CD4-positive, alpha-beta T cell treated with Interleukin-2 at 100 ng/mL for 4 hours (primary cell): ENCODE results near the gene BTNL9.
"Not testable (repeated sequence)": the region's sequence is repeated elsewhere in the genome, so short reads cannot be mapped to it uniquely, and the experiment has no call there.

ENCODE experiments used
- DNase-seq: peaks from one replicate; pipeline ENCODE4 v3.0.0-alpha.2; 2020; ENCODE audit warnings: low spot score

The BTNL9 gene

DNA sequence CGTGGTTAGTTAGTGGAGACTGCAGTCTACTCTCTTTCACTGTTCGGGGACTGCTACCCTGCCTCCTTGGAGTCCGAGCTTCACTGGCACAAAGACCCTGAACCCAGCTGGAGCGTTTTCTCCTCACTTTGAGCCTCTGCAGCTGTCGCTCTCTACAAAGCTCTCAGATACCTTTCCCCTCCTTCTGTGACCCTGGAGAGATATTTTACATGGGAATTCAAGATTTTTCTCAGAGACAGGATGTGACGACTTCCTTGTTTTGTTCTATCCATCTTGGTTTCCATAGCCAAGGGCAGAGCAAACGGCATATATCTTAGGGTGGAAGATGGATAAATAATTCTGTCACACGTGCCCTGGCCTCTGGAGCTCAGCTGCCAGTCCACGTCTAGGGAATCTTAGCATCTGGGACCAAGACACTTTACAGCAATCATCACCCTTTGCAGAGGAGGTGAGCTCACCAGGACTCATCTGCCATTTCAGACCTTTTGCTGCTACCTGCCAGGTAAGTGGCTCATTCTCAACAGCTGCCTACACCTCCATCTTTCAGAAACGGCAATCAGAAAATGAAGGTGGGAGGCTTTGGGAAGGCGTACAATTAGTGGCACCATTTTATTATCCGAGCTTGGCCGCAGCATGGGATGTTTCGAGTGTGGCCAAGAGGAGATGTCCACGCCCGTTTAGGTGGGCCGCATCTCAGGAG lies at the start of gene BTNL9:
BTNL9 (plus strand) TSS at position 336 of the 700 bp plus-strand sequence. CDS start 5,224 bp downstream, outside the sequence.
- no peak for DNase-seq

DNA sequence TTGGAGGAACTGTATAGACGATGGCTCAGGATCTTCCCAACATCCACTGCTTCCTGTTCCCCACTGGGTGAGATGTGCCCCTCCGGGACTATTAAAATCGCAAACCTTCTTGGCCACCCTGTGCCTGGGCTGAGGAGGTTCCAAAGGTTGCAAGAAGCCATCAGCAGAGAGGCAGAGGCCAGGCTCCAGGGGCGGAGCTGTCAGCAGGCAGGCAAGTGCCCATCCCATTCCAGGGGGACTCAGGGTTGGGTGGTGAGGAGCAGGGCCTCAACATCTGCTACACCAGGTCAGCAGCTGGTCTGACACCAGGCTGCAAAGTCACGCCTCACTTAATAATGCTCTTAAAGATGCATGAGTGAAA lies 49.2 kb upstream of the BTNL9 start:
- no peak for DNase-seq

DNA sequence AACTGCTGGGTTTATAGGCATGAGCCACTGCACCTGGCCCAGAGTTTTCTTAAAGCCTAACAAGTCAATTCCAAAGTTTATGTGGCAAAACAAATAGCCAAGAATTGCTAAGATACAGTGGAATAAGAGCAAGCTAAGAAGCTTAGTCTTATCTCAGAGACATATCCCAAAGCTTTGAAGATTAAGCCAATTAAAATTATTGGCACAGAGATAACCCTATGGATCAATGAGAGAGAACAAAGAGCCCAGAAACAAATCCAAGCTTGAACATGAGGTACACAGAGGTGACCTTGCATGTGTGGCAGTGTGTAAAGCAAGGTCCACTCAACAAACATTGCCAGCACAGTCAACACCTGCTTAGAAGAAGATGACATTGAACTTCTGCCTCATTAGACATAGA lies 38.1 kb upstream of the BTNL9 start:
- no peak for DNase-seq

DNA sequence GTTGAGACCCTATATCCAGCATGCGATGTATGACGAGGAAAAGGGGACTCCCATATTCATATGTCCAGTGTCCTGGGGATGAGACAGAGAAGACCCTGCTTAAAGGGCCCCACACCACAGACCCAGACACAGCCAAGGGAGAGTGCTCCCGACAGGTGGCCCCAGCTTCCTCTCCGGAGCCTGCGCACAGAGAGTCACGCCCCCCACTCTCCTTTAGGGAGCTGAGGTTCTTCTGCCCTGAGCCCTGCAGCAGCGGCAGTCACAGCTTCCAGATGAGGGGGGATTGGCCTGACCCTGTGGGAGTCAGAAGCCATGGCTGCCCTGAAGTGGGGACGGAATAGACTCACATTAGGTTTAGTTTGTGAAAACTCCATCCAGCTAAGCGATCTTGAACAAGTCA lies 34.3 kb upstream of the BTNL9 start:
- no peak for DNase-seq

DNA sequence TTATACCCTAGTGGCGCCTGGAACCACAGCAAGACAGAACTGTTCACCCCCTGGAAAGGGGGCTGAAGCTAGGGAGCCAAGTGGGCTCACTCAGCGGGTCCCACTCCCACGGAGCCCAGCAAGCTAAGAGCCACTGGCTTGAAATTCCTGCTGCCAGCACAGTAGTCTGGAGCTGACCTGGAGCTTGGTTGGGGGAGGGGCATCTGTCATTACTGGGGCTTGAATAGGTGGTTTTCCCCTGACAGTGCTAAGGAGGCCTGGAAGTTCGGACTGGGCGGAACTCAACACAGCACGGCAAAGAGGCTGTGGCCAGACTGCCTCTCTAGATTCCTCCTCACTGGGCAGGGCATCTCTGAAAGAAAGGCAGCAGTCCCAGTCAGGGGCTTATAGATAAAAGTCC lies 31.9 kb upstream of the BTNL9 start:
- no peak for DNase-seq

DNA sequence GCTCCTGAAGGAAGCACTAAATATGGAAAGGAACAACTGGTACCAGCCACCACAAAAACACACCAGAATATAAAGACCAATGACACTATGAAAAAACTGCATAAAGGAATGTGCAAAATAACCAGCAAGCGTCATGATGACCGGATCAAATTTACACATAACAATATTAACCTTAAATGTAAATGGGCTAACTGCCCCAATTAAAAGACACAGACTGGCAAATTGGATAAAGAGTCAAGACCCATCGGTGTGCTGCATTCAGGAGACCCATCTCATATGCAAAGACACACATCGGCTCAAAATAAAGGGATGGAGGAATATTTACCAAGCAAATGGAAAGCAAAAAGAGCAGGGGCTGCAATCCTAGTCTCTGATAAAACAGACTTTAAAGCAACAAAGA lies 30.0 kb upstream of the BTNL9 start:
- DNase-seq = not testable (repeated sequence)

DNA sequence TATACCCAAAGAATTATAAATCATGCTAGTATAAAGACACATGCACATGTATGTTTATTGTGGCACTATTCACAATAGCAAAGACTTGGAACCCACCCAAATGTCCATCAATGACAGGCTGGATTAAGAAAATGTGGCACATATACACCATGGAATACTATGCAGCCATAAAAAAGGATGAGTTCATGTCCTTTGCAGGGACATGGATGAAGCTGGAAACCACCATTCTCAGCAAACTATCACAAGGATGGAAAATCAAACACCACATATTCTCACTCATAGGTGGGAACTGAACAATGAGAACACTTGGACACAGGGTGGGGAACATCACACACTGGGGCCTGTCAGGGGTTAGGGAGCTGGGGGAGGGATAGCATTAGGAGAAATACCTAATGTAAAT lies 25.4 kb upstream of the BTNL9 start:
- not testable (repeated sequence) for DNase-seq

DNA sequence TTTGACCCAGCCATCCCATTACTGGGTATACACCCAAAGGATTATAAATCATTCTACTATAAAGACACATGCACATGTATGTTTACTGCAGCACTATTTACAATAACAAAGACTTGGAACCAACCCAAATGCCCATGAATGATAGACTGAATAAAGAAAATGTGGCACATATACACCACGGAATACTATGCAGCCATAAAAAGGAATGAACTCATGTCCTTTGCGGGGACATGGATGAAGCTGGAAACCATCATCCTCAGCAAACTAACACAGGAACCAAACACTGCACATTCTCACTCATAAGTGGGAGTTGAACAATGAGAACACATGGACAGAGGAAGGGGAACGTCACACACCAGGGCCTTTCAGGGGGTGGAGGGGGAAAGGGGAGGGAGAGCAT lies 22.6 kb upstream of the BTNL9 start:
- DNase-seq = not testable (repeated sequence)

DNA sequence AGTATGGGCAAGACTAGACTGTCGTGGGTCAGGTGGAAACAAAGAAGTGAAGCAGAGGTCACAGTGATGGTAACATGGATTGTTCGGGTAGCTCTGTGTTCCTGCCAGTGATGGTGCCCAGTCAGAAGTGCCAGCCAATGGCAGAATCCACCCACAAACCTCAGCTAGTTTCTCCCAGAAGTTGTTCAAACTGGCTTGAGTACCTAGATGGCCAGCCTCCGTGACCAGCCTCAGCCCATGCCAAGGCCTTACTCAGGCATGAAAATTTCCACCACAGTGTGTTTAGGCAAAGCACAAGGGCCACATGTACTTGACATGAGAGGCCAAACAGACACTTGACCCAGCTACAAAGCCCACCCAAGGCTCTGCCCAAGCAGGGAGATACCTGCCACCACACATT lies 19.4 kb upstream of the BTNL9 start:
- DNase-seq = no peak

DNA sequence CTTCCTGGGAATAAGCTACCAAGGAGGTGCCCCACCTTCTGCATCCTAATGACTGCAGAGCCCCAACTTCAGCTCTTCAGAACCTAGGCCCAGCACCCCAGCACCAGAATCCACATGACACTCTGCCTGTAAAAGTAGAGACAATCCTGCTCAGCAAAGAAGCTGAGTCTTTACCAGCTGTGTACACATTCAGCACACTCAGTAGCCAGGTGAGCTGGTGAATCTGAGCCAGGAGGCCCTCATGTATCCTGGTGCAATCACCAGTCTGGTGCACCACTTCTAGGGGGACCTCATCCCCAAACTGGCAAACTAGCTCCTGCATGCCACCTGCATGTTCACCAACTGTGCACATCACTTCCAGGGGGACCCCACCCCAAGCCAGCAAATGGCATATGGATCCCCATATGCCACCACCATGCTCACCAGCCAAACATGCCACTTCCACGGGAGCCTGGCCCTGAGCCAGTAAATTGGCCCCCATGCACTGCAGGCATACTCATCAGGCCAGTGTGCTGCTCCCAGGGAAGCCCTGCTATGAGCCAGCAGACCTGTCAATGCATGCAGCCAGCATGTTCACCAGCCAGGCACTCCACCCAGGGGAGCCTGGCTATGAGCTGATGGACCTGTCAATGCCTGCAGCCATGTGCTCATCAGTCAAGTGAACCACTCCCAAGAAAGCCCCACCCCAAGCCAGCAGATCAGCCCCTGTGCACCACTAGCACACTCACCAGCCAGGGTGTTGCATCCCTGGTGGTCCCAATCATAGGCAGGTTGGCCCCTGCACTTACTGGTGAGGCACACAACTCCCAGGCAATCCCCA lies 15.6 kb upstream of the BTNL9 start:
- DNase-seq = no peak

DNA sequence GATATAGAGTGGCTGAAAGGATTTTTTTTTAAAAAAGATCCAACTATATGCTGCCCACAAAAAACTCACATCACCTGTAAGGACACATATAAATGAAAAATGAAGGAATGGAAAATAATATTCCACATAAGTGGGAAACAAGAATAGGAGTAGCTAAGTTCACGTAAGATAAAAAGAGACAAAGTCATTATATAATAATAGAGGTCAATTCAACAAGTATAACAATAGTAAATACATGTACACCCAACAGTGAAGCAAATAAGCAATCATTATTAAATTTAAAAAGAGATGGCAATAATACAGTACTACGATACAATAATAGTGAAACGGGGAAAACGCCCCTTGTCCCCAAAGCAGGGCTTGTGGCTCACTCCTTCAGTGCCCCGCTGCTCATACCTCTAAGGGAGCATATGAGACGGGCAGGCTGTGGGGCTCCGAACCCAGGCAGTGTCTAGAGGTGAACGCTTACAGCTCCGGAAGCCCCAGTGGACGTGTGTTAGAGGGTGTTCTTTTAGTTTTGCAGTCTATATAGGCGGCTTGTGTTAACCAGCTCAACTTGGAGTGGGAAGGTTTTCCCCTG lies 12.5 kb upstream of the BTNL9 start:
- no peak for DNase-seq

DNA sequence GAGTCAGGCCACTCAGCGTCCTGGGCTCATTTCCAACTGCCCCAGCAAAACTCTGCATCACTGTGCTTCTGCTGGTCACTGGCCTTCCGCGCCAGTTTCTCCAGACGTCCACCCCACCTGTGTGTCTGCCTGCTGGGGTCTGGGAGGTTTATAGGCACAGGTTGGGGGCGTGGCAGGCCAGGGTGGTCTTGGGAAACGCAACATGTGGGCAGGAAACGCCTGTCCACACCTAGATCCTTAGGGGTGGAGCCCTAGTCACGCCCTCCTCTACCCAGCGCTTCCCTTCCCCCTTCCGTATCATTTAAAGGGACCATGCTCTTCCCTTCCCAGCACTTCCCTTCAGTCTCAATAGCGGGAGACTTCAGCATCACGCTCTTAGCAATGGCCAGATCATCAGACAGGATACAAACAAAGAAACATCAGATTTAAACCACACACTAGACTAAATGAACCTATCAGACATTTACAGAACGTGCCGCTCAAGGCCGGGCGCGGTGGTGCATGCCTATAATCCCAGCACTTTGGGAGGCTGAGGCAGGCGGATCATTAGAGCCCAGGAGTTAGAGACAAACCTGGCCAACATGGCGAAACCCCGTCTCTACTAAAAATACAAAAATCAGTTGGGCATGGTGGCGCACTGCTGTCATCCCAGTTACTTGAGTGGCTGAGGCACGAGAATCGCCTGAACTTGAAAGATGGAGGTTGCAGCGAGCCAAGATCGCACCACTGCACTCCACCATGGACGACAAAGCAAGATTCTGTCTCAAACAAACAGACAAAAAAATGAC lies 11.8 kb upstream of the BTNL9 start:
- no peak for DNase-seq

DNA sequence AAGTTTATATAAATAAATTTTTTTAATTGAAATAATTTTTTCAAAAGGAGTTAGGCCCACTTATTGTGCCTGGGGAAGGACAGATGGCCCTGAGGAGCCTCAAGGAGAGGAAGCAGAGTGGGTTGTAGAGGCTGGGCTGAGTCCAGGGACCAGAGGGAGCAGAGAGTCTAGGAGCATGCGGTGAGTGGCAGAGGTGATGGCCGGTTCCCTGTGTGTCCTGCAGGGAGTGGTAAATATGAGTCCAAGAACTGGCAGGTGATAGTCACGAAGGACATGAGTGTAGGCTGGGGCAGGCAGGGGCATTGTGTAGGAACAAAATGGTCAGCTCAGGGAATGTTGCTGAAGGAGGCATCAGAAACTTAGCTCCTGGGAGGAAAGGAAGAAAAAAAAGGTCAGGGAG lies 8.3 kb upstream of the BTNL9 start:
- DNase-seq = no peak

DNA sequence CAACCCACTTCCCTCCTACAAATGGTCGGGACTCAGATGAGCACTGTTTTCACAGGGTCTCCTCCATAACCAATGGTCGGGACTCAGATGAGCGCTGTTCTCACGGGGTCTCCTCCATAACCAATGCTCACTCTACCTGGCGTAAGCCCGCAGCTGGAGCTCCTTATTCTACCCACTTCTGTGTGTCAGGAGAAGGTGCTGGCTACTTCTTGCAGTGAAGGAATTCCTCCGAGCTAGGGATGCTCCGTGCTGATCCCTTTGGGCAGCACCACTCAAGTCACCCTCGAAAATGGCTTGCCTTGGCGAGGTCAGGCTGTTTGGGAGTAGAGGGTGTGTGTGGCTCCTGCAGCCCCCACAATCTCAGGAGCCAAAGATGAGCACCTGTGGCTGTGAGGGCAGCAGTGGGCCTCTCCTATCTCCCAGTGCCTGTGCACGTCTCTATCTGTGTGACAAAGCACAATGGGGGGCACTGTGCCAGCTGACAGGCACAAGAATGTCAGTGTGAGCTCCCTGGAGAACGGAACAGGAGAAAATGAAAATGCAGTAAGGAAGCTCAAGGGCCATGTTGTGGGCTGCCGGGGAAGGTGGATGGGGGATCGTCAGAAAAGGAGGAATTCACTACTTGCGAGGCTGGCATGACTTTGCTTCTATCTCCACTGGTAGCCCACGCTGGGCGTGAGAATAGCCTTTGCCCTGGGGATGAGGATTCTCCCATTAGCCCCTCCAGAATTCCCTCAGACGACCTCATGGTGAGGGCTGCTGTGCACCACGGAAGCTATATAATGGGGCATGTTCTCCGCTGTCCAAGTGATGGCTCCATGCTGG lies 3.9 kb upstream of the BTNL9 start:
- no peak for DNase-seq

DNA sequence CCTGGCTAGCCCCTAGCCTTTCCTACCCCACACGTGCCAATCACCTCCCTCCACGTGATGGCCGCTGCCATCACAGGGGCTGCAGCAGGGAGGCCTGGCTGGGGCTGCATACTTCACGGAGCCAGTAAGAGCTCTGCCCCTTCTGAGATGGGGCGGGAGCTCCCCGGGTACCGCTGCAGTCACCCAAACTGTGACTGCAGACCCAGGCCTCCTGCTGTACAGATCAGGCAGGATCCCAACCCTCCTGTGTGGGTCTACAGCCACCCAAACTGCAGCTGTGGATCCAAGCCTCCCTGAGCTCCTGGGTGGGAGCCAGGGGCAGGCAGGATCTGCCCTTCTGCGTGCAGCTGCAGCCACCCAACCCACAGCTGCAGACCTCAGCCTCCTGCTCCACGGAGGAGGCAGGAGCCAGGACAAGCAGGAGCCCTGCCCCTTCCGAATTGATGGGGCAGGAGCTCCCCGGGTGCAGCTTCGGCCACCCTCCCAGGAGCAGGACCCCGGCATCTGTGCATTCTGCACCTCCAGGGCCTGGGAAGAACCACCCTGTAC lies 3.2 kb upstream of the BTNL9 start:
- DNase-seq = no peak

DNA sequence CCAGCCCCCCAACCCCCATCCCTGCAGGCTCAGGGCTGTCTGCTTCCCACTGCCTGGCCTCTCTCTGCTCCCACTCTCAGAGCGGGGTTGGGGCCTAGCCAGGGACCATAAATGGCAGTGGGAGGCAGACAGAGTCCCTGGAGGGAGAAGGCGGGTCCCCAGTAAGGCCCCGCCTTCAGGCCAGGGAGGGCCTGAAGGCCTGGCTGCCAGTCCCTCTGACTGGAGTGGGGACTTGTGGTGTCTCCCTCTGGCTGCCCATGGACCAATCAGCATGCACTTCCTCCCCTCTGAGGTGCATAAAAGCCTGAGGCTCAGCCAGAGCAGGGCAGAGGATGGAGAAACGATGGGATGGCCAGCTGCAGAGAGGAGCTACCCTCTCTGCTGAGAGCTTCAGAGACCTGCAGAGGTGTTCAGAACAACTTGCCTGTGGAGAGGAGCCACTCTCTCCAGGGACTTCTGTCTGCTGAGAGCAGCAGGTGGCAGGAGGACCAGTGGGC lies 2.7 kb upstream of the BTNL9 start:
- DNase-seq = no peak

DNA sequence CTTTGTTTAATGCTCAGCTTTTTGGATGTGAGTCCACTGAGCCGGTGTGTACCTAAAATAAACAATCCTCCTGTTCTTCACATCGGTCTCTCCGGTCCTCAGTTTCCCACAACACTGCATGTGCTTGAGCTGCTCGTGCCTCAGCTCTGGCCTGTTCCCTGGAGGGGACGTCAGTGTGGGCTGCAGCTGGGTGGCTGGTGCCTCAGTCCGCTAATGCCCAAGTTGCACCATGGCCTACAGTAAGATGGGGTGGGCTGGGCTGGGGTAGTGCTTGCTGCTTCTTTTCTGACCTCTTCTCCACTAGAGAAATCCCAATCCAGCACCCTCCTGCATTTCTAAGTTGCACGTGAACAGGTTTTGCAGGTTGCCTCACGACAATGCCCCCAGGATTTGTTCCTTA lies 595 bp upstream of the BTNL9 start:
- no peak for DNase-seq

DNA sequence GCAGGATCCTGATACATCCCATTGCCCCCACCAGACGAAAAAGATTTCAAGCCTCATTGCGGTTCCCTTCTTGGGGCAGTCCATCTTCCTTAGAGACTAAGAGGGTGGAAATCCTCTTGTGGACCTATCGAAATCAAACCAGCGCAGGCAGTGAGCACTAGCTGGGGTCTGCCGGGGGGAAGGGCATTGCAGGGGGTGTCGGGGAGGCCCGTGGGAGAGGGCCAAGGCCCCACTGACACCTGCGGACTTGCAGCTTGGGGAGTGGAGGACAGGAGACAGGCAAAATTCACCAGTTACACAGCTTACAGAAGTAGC lies 522 bp downstream of the BTNL9 start:
- no peak for DNase-seq

DNA sequence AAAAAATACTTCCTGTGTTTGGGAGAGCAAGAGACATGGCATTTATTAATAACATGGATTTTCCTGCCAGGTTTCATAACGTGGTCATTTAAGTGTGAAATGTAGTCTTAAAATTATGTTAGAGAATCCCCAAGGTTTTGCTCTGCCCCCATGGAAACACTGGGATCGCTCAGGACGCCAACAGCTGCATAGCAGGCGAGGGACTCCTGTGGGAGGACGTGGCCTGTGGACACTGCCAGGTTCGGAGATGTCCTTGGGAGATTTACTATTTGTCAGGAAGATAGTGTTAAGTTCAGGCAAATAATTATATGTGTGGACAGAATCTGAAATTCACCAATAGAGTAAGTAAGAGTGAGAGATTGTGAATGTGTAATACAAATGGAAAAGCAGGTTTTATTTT lies 977 bp downstream of the BTNL9 start:
- DNase-seq = no peak

DNA sequence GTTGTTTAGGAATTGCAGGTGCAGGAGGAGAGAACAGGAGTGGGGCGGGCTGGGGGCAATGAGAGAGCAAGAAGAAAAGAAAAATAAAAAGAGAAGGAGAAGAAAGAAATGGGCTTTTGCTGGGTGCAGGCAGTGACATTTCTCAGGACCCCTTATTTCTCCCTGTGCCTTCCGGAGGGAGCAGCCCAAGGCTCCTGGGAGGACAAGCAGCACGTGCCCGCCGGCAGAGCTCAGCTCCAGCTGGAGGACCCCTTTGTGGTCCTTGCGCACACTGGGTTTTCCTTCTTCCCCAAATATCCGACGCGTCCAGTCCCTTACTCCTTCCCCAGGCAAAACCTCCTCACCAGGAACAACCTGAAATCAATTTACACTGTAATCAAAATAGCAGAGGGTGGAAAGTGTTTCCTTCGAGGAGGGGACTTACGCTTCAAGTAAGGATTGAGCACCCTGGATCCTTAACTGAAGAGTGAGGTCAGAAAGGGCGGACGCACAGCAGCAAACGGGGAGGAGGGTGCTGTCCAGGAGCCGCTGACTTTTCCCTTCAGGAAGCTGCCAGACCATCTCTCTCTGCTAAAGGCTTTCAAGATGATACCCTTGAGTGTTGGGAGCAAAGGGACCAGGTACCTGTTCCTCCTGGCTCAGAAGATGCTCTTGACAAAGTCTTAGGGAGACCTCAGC lies 2.1 kb downstream of the BTNL9 start:
- DNase-seq = no peak

DNA sequence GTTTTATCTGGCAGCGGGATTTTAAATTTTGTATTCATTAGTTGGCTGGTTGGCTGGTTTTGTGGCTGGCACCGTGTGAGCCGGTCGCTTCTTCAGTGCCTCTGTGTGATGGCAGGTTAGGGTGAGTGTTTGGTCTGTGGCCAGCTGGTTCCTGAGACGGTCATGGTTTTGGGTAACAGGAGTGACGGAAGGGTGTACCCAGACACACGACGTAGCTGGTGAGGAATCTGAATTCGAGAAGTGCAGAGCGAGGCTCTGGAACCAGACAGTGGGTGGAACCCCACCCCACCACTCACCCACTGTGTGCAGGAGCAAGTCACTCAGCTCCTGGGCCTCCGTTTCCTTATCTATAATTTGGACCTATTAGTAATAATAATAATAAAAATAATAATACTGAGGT lies 2.7 kb downstream of the BTNL9 start:
- DNase-seq = no peak
